VCaP (cell line): Measurements from ENCODE around the gene COL8A2.

Experiments used
- H3K27ac ChIP-seq: fragments of 450-650 bp; 2 replicates; pipeline ENCODE4 v1.5.1; 2017
- CTCF ChIP-seq: fragments of 450-650 bp; conservative IDR thresholded peaks from 2 replicates; pipeline ENCODE4 v1.5.1; 2017; ENCODE audit warnings: mild to moderate bottlenecking, moderate library complexity

The COL8A2 gene

GRCh38 chr1:36106269-36106668 is 18.8 kb downstream of the COL8A2 start:
- TF ChIP-seq CTCF: no peak
- H3K27ac ChIP-seq: no peak overlapping the region

DNA sequence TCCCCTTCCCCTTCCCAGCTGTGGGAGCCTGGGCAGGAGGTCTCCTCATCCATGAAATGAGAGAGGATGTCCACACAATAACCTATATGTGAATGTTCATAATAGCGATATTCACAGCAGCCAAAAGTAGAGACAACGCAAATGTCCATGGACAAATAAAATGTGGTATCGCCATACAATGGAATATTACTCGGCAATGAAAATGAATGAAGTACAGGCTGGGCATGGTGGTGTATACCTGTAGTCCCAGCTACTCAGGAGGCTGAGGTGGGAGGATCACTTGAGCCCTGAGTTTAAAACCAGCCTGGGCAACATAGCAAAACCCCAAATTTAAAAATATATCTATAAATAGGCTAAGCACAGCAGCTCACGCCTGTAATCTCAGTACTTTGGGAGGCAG is 23.5 kb downstream of the COL8A2 start:
- H3K27ac ChIP-seq: no peak overlapping the region
- no peak for TF ChIP-seq CTCF

GRCh38 chr1:36100376-36100775 is 24.6 kb downstream of the COL8A2 start:
- TF ChIP-seq CTCF: no peak
- no peak overlapping the region for H3K27ac ChIP-seq

GRCh38 chr1:36099681-36100341 is 25.2 kb downstream of the COL8A2 start:
- TF ChIP-seq CTCF: peak; percentile 87
- H3K27ac ChIP-seq: peak overlapping the region; percentile 41; the same call in 1 of the 2 replicates

DNA sequence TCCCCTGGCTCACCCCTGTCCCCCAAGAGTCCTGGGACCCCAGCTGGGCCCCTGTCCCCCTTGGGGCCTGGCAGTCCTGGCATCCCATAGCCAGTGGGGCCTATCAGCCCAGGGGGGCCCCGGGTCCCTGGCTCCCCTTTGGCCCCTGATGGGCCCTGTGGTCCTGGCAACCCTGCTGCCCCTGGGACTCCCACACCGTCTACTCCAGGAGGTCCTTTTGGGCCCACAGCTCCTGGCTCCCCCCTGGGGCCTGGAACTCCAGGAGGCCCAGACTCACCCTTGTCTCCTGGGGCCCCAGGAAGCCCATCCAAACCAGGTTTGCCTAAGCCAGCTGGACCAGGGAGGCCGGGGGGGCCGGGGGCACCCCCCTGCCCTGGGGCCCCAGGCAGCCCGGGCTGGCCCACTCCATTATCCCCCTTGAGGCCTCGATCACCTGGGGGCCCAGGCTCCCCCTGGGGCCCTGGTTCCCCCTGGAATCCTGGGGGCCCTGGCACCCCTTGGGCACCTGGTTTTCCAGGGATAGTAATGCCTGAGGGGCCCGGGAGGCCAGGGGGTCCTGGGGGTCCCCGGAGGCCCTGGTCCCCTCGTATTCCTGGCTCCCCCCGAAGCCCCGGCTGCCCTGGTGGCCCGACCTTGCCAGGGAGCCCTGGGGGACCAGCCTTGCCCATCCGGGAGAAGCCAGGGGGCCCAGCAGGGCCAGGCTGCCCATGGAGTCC is 26.2 kb downstream of the COL8A2 start:
- H3K27ac ChIP-seq: peak overlapping the region; percentile 41; the same call in 1 of the 2 replicates

DNA sequence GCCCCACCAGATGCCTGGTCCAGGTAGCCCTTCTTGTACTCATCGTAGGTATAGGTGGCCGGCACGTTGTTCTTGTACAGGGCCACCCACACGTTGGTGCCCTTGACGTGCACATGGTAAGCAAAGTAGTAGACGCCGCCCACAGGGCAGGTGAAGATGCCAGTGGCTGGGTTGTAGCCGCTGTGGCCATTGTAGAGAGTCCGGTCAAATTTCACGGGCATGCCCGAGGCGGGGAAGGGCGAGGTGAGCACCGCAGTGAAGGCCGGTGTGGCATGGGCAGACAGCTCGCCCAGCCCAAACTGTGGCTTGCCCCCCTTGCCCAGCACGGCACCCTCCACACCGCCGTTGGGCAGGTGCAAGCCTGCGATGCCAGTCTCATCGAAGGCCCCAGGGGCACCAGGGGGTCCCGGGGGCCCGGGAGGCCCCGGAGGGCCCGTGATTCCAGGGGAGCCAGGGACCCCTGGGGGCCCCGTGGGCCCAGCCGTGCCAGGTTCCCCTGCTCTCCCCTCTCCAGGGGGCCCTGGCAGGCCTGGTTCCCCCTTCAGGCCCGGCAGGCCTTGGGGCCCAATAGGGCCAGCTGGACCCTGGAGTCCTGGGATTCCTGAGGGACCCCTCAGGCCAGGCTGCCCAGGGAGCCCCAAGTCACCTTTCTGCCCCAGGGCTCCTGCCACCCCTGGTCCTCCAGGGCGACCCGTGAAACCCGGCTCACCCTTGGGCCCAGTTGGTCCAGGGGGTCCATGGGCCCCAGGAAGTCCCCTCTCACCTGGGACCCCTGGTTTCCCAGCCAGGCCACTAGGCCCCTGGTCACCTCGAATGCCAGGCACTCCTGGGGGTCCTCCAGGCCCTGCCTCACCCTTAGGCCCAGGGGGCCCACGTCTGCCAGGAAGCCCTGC is 27.1 kb downstream of the COL8A2 start:
- H3K27ac ChIP-seq: no peak overlapping the region

More for the DNA sequence above, 26.2 kb downstream of the COL8A2 start:
- TF ChIP-seq CTCF: no peak

More for the DNA sequence above, 27.1 kb downstream of the COL8A2 start:
- TF ChIP-seq CTCF: no peak
